DLD1 (cell line): ENCODE measurements around the gene KCNAB3.

Source experiments
- in situ Hi-C: cut with HindIII; loops from 2 replicates; pipeline ENCODE4 v1.10.0; 2017; ENCODE audit warnings: low sequenced_read_pairs

Gene KCNAB3

GRCh38 chr17:7881276-7882054, 48.2 kb downstream of the KCNAB3 start:
- in situ Hi-C loops = no loop called here

GRCh38 chr17:7880076-7880868, 49.4 kb downstream of the KCNAB3 start:
- in situ Hi-C loops = no loop called here

- in situ Hi-C loops = no loop called here
Observed at GRCh38 chr17:7878234-7878633, 51.4 kb downstream of the KCNAB3 start.

- in situ Hi-C loops = no loop called here
Observed at GRCh38 chr17:7875804-7876370, 53.8 kb downstream of the KCNAB3 start.

- in situ Hi-C loops = no loop called here
Observed at GRCh38 chr17:7873051-7873450, 56.6 kb downstream of the KCNAB3 start.
